Measurements from ENCODE around the gene RPTOR. TPM values are rescaled to one million over a fixed set of nuclear protein-coding genes. Genes with fewer than 3 reads are reported as not detected.

The RPTOR gene
- total RNA-seq, 1 experiment from 2014 or later, result 30.6 TPM

DNA sequence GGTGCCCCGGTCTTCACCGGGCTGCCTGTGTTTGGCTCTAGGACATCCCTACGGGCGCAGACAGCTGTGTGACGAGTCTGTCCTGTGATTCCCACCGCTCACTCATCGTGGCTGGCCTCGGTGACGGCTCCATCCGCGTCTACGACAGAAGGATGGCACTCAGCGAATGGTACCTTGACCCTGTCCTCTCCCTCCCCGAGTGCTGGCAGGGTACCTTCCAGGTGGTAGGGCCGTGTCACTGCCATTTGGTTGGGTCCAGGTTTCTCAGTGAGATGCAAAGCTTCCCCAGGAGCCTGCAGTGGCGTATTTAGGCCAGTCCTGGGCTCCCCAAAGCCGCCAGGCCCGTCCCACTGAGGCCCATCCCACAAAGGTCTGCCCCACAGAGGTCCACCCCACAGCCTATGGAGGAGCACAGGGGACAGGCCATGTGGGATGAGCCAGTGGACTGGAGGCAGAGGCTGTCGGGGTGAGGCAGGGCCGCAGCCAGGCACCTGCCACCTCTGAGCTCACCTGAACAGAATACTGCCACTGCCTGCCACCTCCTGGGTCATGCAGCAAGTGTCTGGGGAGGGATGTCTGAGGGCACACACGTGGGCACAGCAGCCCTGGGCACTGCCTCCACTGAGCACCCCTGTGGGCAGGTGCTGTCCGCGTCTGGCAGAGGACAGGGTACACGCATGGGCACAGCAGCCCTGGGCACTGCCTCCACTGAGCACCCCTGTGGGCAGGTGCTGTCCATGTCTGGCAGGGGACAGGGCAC is 415.6 kb downstream of the RPTOR start:
- Histone ChIP-seq H3K4me3 (no peak overlapping the region), H3K27me3 (no peaks in the 10 kb centered on the region)

DNA sequence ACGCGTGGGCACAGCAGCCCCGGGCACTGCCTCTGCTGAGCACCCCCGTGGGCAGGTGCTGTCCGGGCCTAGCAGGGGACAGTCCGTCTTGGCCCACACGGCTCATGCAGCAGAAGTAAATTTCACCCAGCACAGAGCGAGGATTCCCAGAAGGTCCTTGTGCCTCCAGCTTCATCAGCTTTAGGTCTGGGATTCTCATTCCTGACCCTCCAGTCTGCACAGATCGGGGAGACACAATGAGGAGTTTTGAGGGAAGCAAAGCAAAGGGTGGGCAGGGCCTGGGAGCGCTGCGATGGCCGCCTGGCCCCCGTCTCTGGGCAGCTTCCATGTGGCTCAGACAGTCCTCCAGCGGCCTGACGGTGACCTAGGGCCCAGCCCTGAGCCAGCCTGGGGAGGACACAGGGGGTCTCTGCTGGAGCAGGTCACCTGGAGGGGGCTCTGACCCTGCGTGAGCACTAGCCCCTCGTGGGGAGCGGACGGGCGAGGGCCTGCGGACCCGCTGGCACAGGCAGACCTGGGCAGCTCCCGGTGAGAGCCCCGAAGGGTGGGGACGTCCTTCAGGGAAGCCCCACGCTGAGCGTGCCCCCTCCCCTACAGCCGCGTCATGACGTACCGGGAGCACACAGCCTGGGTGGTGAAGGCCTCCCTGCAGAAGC is 416.3 kb downstream of the RPTOR start:
- no peak for DNase-seq
- Histone ChIP-seq H3K9me3 (no peaks in the 10 kb centered on the region), H3K27me3 (no peaks in the 10 kb centered on the region), H3K4me3 (no peak overlapping the region), H3K36me3 (peaks cover 5% of the 10 kb centered on the region)

More for the DNA sequence above, 415.6 kb downstream of the RPTOR start:
- H3K9me3 ChIP-seq, result no peaks in the 10 kb centered on the region
- peaks cover 5% of the 10 kb centered on the region for H3K36me3 ChIP-seq
- DNase-seq, result no peak

DNA sequence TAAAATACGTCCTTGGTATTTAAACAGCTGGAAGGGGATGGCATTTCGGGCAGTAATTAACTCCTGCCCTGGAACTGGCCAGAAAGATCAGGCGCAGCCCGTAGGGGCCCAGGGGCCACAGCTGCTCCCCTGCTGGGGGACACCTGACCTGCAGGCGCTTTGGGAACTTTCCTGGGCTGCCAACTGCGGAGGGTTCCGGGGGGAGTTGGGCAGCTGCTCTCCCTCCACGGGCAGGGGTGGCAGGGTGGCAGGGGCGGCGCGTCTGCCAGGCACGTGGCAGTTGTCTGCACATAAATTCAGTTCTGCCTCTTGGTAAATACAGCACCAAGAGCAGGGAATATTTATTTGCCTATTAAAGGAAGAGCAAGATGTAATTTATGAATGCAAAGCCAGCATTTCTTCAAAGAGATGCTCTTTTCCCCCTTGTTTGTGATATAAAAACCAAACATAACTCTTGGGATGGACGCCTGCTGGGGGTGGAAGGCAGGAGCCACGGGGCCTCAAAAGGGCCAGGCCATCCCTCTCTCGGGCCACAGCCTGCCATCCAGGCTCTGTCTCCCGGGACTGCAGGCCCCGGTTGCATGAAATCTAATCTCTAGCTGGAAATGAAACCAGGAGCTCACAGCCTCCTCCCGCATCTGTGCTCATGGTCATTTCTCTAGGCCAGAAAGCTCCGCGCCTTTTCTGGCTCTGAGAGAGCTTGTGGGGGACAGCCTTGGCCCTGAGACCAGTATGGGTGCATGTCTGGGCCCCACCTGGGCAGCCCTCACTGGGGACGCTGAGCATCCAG is 417.1 kb downstream of the RPTOR start:
- Histone ChIP-seq H3K27me3 (no peaks in the 10 kb centered on the region), H3K9me3 (no peaks in the 10 kb centered on the region), H3K36me3 (peaks cover 5% of the 10 kb centered on the region), H3K4me3 (no peak overlapping the region)
- DNase-seq, result no peak

DNA sequence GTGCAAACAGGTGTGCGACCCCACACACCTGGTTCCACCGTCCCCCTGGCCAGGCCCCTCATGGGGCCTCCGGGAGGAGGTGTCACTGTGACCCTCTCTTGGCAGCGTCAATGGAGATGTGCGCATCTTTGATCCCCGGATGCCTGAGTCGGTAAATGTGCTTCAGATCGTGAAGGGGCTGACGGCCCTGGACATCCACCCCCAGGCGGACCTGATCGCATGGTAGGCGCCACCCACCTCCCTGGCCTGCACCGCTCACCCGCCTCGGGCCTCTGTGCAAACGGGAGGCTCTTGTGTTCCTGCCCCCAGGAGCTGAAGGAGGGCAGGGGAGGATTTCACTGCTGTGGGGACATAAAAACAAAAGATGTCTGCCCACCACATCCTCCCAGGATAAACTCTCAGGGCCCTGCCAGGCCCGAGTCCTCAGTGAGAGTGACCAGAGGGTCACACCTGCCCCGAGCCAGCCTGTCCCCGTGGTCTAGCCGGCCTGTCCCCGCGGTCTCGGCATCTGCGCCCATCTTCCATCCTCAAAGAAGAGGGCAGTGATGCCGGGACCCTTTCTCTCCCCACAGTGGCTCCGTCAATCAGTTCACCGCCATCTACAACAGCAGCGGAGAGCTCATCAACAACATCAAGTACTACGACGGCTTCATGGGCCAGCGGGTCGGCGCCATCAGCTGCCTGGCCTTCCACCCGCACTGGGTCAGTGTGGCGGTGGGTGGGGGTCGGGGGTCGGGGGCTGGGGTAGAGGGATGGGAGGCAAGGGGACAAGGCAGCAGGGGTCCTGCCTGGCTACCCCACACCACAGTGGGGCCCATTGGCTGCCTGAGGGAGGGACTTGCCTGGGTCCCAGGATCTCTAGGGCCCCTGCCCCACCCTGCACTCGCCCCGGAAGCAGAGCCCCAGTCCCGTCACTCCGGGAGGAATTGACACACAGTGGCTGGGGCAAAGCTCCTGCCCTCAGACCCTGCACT is 418.0 kb downstream of the RPTOR start:
- Histone ChIP-seq H3K36me3 (peaks cover 5% of the 10 kb centered on the region), H3K27me3 (no peaks in the 10 kb centered on the region), H3K4me3 (no peak overlapping the region), H3K9me3 (no peaks in the 10 kb centered on the region)
- no peak for DNase-seq

DNA sequence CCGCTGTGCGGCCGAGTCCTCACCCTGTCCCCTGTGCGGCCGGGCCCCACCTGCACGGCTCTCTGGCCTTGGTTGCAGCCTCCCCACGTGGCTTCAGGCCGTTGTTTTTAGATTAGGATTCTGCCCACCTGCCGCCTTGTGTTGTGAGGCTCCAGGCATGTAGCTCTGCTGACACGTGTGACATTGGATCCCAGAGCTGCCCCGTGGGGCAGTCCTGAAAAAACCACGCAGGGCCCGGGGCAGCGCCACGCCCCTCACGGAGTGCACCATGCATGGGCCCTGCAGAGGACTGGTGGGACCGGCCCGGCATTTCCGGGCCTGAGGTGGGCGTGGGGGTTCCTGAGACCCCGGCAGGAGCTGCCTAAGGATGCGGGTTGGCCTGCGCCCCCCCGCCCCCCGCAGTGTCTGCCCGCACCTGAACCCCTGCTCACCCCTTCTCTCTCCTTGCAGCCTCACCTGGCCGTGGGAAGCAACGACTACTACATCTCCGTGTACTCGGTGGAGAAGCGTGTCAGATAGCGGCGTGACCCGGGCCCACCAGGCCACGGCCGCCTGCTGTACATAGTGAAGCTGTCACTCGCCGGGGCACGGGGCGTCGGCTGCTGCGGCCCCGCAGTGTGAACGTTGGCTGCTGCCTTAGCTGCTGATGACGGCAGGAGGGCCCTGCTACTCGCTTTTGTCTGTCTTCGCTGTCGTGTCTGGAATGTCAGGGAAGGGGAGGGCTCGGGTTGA is 419.3 kb downstream of the RPTOR start:
- no peaks in the 10 kb centered on the region for H3K27me3 ChIP-seq
- H3K9me3 ChIP-seq, result no peaks in the 10 kb centered on the region
- DNase-seq, result no peak
- no peak overlapping the region for H3K4me3 ChIP-seq
- peaks cover 3% of the 10 kb centered on the region for H3K36me3 ChIP-seq

DNA sequence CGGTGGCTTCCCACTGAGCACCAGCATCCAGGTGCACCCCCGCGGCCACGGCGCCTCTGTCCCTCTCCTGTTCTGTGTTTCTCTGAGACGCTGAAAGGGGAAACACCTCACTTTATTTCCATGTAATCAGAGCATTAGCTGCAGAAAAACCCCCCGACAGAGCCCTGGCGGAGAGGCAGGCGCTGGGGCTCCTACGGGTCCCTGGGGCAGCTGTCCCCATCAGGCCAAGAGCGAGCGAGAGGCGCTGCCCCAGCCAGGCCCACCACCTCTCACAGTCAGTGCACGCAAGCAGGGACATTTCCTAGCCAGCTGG is 419.9 kb downstream of the RPTOR start:
- H3K9me3 ChIP-seq, result no peaks in the 10 kb centered on the region
- no peak overlapping the region for H3K4me3 ChIP-seq
- H3K36me3 ChIP-seq, result no peaks in the 10 kb centered on the region; the same call in none of the 2 replicates
- no peak for DNase-seq
- no peaks in the 10 kb centered on the region for H3K27me3 ChIP-seq

DNA sequence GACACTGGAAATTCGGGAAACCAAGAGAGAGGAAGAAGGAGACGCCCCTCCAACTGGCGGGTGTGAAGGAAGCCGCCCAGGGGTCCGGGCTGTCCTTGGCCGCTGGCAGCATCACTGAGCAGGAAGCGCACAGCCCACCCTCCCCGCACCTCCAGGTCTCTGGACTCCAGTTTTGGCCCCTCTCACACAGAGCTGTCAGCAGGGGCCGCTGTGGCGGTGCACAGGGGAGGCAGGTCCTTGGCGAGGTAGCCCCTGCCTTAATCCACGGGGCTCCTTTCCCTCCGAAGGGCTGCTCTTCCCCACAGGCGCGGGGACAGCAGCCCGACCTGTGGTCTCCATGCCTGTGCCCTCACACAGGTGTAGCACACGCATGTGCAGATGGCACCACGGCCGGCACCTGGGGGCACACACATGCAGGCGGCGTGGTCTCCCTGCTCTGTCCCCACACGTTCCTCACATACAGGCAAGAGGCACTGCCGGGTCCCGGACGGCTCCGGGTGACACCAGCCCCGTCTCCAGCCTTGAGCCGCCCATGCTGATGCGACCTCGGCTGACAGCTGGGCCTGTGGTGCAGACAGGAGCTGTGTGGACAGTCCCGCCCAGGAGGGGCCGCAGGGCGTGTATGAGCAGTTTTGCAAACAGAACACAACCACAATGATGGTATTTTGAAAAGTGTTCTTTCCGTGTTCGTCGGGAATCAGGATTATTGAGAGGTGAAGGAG is 420.4 kb downstream of the RPTOR start:
- Histone ChIP-seq H3K27me3 (no peaks in the 10 kb centered on the region), H3K36me3 (no peaks in the 10 kb centered on the region; the same call in none of the 2 replicates), H3K9me3 (no peaks in the 10 kb centered on the region), H3K4me3 (no peak overlapping the region)
- no peak for DNase-seq

DNA sequence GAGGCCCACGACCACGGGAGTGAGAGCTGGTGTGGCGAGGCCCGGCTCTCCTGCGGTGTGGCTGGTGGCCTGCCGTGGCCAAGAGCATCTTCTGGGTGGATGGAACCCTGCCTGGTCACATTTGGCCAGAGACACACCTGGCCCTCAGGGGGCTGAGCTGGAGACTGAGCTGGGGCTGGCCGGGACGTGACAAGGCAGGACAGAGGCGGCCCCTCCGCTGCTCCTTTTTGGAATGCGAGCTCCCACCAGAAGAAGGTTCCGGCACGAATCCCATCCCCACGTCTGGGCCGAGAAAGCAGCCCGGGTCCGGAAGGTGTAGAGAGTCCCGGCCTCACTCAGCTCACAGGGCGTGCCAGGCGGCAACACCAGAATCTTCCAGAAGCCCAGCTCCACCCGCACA is 421.0 kb downstream of the RPTOR start:
- no peak overlapping the region for H3K4me3 ChIP-seq
- no peaks in the 10 kb centered on the region for H3K9me3 ChIP-seq
- H3K27me3 ChIP-seq, result no peaks in the 10 kb centered on the region
- no peaks in the 10 kb centered on the region; the same call in none of the 2 replicates for H3K36me3 ChIP-seq
- DNase-seq, result no peak

DNA sequence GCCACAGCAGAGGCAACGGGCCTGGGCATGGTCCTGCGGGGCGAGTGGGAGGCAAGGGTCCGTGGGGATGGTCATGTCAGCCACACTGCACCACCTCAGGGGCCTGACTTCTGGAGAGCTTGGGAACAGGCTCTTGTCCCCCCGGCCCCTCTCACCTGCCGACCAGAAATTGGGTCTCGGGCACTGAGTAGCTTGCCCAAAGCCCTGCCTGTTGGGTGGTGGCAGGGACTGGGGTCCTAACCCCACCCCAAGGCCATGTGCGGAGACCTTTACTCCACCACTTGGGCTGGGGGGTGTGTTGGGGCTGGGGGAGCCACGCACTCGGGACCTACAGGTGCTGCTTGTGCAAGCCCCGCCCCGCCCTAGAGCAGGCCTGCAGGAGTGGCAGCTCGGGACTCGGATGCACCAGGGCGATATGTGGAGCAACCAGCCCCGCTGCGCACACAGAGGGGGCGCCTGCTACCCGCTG is 422.8 kb downstream of the RPTOR start:
- Histone ChIP-seq H3K36me3 (no peaks in the 10 kb centered on the region; the same call in none of the 2 replicates), H3K4me3 (no peak overlapping the region), H3K9me3 (no peaks in the 10 kb centered on the region), H3K27me3 (no peaks in the 10 kb centered on the region)
- DNase-seq, result no peak

DNA sequence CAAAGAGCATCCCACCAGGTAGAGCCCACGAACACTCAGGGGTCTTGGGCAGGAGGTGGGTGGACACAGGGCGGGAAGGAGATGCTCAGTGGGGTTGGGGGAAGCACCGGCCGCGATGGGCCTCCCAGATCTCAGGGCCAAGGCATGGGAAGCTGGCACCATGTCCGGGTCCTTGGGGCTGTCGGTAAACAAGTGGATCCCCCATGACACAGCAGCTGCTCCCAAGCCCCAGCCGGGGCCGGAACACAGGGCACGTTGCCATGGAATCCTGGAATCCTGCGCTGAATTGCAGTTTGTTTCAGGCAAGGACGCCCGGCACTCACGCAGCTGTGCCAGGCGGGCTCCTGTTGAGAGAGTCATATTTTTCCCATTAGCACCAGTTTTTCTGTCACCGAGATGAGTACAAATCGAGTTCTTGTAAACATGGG is 424.0 kb downstream of the RPTOR start:
- Histone ChIP-seq H3K4me3 (no peak overlapping the region), H3K27me3 (no peaks in the 10 kb centered on the region), H3K36me3 (no peaks in the 10 kb centered on the region; the same call in none of the 2 replicates), H3K9me3 (no peaks in the 10 kb centered on the region)
- DNase-seq, result peak; percentile 58

DNA sequence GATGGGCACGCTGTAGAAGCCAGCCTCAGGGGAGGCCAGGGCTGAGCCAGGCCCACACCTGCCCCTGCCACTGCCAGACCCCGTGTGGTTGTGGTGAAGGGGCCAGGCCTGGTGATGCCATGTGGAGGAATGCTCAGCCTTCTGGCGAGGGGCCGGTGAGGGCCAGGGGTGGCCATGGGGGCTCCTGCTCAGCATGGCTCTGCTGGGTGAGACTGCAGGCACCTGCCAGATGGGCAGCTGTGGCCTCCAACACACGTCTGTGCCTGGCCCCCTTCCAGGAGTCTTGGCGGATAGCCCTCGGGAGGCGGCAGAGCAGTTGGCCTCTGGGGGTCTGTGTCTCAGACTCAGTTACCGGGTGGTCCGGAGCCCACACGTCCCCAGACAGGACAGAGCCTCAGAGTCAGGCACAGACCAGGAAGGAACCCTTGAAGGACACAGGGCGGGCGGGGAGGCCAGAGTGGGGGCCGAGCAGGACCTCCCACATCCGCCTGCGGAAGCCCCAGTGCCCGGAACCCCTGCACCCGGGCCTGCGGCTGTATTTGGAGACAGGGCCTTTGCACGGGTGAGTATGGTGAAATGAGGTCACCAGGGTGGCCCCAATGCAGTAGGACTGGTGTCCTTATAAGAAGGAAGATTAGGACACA is 424.5 kb downstream of the RPTOR start:
- Histone ChIP-seq H3K36me3 (no peaks in the 10 kb centered on the region; the same call in none of the 2 replicates), H3K27me3 (no peaks in the 10 kb centered on the region), H3K9me3 (no peaks in the 10 kb centered on the region), H3K4me3 (no peak overlapping the region)
- no peak for DNase-seq

DNA sequence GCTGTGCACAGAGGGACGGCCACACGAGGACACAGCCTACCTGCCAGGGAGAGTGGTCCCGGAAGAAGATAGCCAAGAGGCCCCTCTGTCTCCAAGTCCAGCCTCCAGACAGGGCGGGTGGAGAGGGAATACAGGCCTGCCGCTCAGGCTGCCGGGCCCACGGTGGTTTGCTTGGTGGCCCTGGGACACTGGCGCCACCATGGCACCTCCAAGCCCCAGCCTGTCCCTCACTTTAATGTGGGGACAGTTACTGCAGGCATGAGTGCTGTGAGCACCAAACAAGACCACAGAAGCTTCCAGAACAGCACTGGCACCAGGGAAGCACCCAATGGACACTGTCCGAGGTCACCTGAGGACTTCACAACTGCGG is 425.0 kb downstream of the RPTOR start:
- no peak for DNase-seq
- Histone ChIP-seq H3K27me3 (no peaks in the 10 kb centered on the region), H3K36me3 (no peaks in the 10 kb centered on the region), H3K9me3 (no peaks in the 10 kb centered on the region), H3K4me3 (no peak overlapping the region)

DNA sequence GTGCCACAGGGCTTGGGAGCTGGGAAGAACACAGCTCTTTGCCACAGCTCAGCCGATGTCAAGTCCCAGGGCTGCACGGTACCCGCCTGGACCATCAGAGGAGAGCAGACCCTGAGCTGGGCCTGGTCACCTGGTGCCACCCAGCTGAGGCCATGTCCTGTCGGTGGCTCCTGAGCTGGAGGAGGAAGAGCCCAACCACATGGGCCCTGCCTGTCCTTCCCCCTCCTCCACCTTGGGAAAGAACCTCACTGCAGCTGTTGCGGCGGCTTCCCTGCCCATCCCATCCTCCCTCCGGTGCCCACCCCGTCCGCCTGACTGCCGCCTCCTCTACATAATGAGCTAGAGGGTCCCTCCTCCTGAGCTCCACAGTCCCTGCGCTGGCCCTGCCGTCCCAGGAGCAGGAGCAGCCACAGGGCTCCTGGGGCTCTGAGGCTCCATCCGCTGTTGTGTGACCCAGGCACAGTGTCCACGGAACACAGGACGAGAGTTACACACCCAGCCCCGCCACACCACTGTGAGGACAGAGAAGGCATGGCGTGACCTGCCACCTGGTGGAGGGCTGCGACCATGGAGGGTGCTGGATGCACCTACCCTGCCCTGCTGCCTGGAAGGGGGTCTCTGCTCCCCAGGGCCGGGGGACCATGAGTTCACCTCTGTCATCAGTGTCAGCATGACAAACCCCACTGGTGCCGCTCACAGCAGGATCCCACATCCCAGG is 425.6 kb downstream of the RPTOR start:
- H3K4me3 ChIP-seq, result no peak overlapping the region
- H3K36me3 ChIP-seq, result no peaks in the 10 kb centered on the region
- peak; percentile 38 for DNase-seq
- no peaks in the 10 kb centered on the region for H3K9me3 ChIP-seq
- no peaks in the 10 kb centered on the region for H3K27me3 ChIP-seq

Data from MG63 (cell line).